Measurements from ENCODE around the gene AFG3L2.
"Not testable (repeated sequence)": the region's sequence is repeated elsewhere in the genome, so short reads cannot be mapped to it uniquely, and the experiment has no call there.

Gene AFG3L2

GRCh38 chr18:12394428-12394827, 17.4 kb upstream of the AFG3L2 start:
- no peak for DNase-seq

- DNase-seq = no peak
These were observed 17.0 kb upstream of the AFG3L2 start for GRCh38 chr18:12393998-12394397.

- no peak for DNase-seq
These were observed 16.5 kb upstream of the AFG3L2 start for GRCh38 chr18:12393510-12393909.

GRCh38 chr18:12391487-12392165, 14.6 kb upstream of the AFG3L2 start:
- peak; percentile 60 for DNase-seq

- DNase-seq = no peak
These were observed 11.4 kb upstream of the AFG3L2 start for GRCh38 chr18:12388442-12388841.

GRCh38 chr18:12384261-12384660, 7.2 kb upstream of the AFG3L2 start:
- no peak for DNase-seq

- DNase-seq = not testable (repeated sequence)
These were observed 6.7 kb upstream of the AFG3L2 start for GRCh38 chr18:12383759-12384158.

- not testable (repeated sequence) for DNase-seq
These were observed 5.3 kb upstream of the AFG3L2 start for GRCh38 chr18:12382221-12382814.

GRCh38 chr18:12378198-12378558, 1.2 kb upstream of the AFG3L2 start:
- DNase-seq = not testable (repeated sequence)

GRCh38 chr18:12377556-12378197, 650 bp upstream of the AFG3L2 start:
- DNase-seq = no peak

GRCh38 chr18:12376034-12376753, 833 bp downstream of the AFG3L2 start:
- DNase-seq = no peak

- no peak for DNase-seq
These were observed 2.6 kb downstream of the AFG3L2 start for GRCh38 chr18:12374401-12374800.

GRCh38 chr18:12373771-12374116, 3.3 kb downstream of the AFG3L2 start:
- DNase-seq = no peak

- no peak for DNase-seq
These were observed 3.8 kb downstream of the AFG3L2 start for GRCh38 chr18:12373116-12373770.

GRCh38 chr18:12372406-12372805, 4.6 kb downstream of the AFG3L2 start:
- DNase-seq = no peak

- no peak for DNase-seq
These were observed 5.4 kb downstream of the AFG3L2 start for GRCh38 chr18:12371590-12371989.

GRCh38 chr18:12369211-12369610, 7.8 kb downstream of the AFG3L2 start:
- no peak for DNase-seq

GRCh38 chr18:12366784-12367183, 10.2 kb downstream of the AFG3L2 start:
- DNase-seq = no peak

- DNase-seq = no peak
These were observed 10.6 kb downstream of the AFG3L2 start for GRCh38 chr18:12366379-12366778.

GRCh38 chr18:12362473-12363174, 14.4 kb downstream of the AFG3L2 start:
- DNase-seq = no peak

- DNase-seq = no peak
These were observed 15.2 kb downstream of the AFG3L2 start for GRCh38 chr18:12361770-12362378.

- DNase-seq = no peak
These were observed 17.5 kb downstream of the AFG3L2 start for GRCh38 chr18:12359515-12359927.

Data from CD4-positive, alpha-beta T cell treated with Interleukin-21 for 1 hour (primary cell).